Body of pancreas (tissue), 4 donors: ENCODE measurements around the gene UST. TPM values are rescaled to one million over a fixed set of nuclear protein-coding genes. Genes with fewer than 3 reads are reported as not detected.

Experiments used
- ATAC-seq: fragments of 150-250 bp; one replicate; pipeline ENCODE4 v1.9.1; 2016
- DNase-seq, 4 donors: peaks; one replicate each; pipeline ENCODE4 v3.0.0-alpha.2; 2019
- H3K27ac ChIP-seq, 4 donors: fragments of 200-600 bp; sonication (generic); 1 replicate in 3 of 4; 2 replicates in 1 of 4; pipeline versions ENCODE4 v1.5.1 to v1.6.1; 2016 to 2019; ENCODE audit warnings: mild to moderate bottlenecking in 1 of 4, mixed read lengths in 1 of 4, moderate library complexity in 1 of 4
- H3K27me3 ChIP-seq, 2 donors: fragments of 200-600 bp; sonication (generic); one replicate each; pipeline ENCODE4 v1.6.0; 2016; ENCODE audit warnings: mild to moderate bottlenecking in 1 of 2
- H3K36me3 ChIP-seq, 2 donors: fragments of 200-600 bp; sonication (generic); replicated peaks in 1 of 2; 2 replicates each; pipeline ENCODE4 v1.5.1; 2016; ENCODE audit warnings: low read depth in 2 of 2; ENCODE audit not compliant: insufficient read depth in 1 of 2
- H3K4me1 ChIP-seq: fragments of 200-600 bp; sonication (generic); one replicate; pipeline ENCODE4 v1.6.0; 2016
- H3K4me3 ChIP-seq, 2 donors: fragments of 200-600 bp; sonication (generic); 1 replicate in 1 of 2; 2 replicates in 1 of 2; pipeline ENCODE4 v1.5.1; 2016 to 2019
- H3K9me3 ChIP-seq, 3 donors: fragments of 200-600 bp; sonication (generic); 1 replicate in 2 of 3; 2 replicates in 1 of 3; pipeline ENCODE4 v1.5.1; 2016
- POLR2A ChIP-seq, 3 donors: fragments of 450-650 bp; IDR thresholded peaks; one replicate each; pipeline ENCODE4 v1.6.1; 2016; ENCODE audit warnings: antibody characterized with exemption in 3 of 3, mild to moderate bottlenecking in 2 of 3
- WGBS, 2 donors: methylation state at CpG; one replicate each; pipeline ENCODE4 v1.1.5; 2017; 5-methylcytosine and 5-hydroxymethylcytosine counted together
- intact Hi-C: fragments of 100-400 bp; cut with DNase I; formaldehyde crosslinking; loops from one replicate; pipeline ENCODE4 v1.15.1; 2023
- total RNA-seq, 2 donors: library from RNA; depleted of rRNA; stranded (reverse); fragments of >200 nt; gene quantifications; one replicate each; pipeline ENCODE4 v1.1.0, GENCODE V29; 2016
- TF ChIP-seq, protein P1 (sequence below), 7 experiments: fragments of 450-650 bp in 4 of 7; fragments of 200-600 bp in 3 of 7; sonication (generic) in 3 of 7; IDR thresholded peaks; one replicate each; pipeline ENCODE4 v1.5.1; 2016 to 2019; ENCODE audit warnings: antibody characterized with exemption in 7 of 7

The UST gene
- total RNA-seq, 2 donors from 2014 or later, result 11.4 to 28.3 TPM

DNA sequence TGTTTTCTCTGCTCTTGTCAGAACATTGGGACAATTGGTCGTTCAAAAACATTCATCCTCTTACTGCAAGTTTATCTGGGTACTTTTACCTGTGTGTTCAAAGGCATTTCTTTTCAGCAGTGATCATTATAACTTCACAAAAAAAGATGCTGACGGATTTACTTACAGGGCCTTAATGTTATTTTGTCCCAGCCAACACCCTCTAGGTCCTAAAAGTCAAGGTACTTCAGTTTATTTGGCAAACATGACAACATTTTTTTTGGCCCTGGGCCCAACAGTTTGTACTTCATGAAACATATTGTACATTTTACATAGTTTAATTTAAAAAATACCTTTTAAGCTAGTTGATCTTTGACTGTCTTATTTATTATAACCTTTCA, 329.5 kb downstream of the UST start:
- TF ChIP-seq, protein P1, sequence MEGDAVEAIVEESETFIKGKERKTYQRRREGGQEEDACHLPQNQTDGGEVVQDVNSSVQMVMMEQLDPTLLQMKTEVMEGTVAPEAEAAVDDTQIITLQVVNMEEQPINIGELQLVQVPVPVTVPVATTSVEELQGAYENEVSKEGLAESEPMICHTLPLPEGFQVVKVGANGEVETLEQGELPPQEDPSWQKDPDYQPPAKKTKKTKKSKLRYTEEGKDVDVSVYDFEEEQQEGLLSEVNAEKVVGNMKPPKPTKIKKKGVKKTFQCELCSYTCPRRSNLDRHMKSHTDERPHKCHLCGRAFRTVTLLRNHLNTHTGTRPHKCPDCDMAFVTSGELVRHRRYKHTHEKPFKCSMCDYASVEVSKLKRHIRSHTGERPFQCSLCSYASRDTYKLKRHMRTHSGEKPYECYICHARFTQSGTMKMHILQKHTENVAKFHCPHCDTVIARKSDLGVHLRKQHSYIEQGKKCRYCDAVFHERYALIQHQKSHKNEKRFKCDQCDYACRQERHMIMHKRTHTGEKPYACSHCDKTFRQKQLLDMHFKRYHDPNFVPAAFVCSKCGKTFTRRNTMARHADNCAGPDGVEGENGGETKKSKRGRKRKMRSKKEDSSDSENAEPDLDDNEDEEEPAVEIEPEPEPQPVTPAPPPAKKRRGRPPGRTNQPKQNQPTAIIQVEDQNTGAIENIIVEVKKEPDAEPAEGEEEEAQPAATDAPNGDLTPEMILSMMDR (IDR thresholded peaks at IDR 0.05), result no peak
- TF ChIP-seq POLR2A (IDR thresholded peaks at IDR 0.05), result no peak
- H3K4me1 ChIP-seq, result peaks cover 54% of the 10 kb centered on the region
- H3K4me3 ChIP-seq, result no peak overlapping the region
- no peaks in the 10 kb centered on the region for H3K9me3 ChIP-seq
- intact Hi-C loops, result no loop called here
- DNase-seq, result peak in 1 of 4 donors; percentile 47
- ATAC-seq, result no peak
- 22 to 37% methylated on average over 2 of the region's 2 CpGs for WGBS, 2 donors
- H3K36me3 ChIP-seq, result no peaks in the 10 kb centered on the region
- H3K27ac ChIP-seq, result peak overlapping the region in 1 of 4 donors; percentile 12
- H3K27me3 ChIP-seq, result no peaks in the 10 kb centered on the region

- Histone ChIP-seq H3K4me1 (peaks cover 58% of the 10 kb centered on the region), H3K27me3 (no peaks in the 10 kb centered on the region), H3K9me3 (no peaks in the 10 kb centered on the region), H3K27ac (no peak overlapping the region), H3K36me3 (no peaks in the 10 kb centered on the region), H3K4me3 (no peak overlapping the region)
- 35 to 43% methylated on average over 6 of the region's 6 CpGs for WGBS, 2 donors
- intact Hi-C loops, result no loop called here
- no peak for DNase-seq
- no peak for ATAC-seq
- no peak for TF ChIP-seq POLR2A (IDR thresholded peaks at IDR 0.05)
- TF ChIP-seq, protein P1 (IDR thresholded peaks at IDR 0.05), result no peak
Measured at GRCh38 chr6:149077208-149077607, 330.4 kb downstream of the UST start.

- intact Hi-C loops, result no loop called here
- Histone ChIP-seq H3K27ac (no peak overlapping the region), H3K4me1 (peaks cover 58% of the 10 kb centered on the region), H3K4me3 (no peak overlapping the region), H3K36me3 (no peaks in the 10 kb centered on the region), H3K9me3 (no peaks in the 10 kb centered on the region), H3K27me3 (no peaks in the 10 kb centered on the region)
- DNase-seq (no peak), ATAC-seq (no peak)
- 86 to 88% methylated on average over 10 of the region's 10 CpGs for WGBS, 2 donors
- TF ChIP-seq, protein P1 (IDR thresholded peaks at IDR 0.05), result no peak
- TF ChIP-seq POLR2A (IDR thresholded peaks at IDR 0.05), result no peak
Measured at GRCh38 chr6:149078211-149078782, 331.5 kb downstream of the UST start.

- no peaks in the 10 kb centered on the region for H3K9me3 ChIP-seq
- WGBS, 2 donors, result 48 to 85% methylated on average over 2 of the region's 2 CpGs
- TF ChIP-seq POLR2A (IDR thresholded peaks at IDR 0.05), result no peak
- TF ChIP-seq, protein P1 (IDR thresholded peaks at IDR 0.05), result no peak
- H3K36me3 ChIP-seq, result no peaks in the 10 kb centered on the region
- H3K4me3 ChIP-seq, result no peak overlapping the region
- peaks cover 64% of the 10 kb centered on the region for H3K4me1 ChIP-seq
- peak overlapping the region in 3 of 4 donors; percentile 31 to 51 (median 43) for H3K27ac ChIP-seq
- DNase-seq, result no peak
- intact Hi-C loops, result no loop called here
- no peak for ATAC-seq
- H3K27me3 ChIP-seq, result no peaks in the 10 kb centered on the region
Measured at GRCh38 chr6:149079456-149079855, 332.6 kb downstream of the UST start.

DNA sequence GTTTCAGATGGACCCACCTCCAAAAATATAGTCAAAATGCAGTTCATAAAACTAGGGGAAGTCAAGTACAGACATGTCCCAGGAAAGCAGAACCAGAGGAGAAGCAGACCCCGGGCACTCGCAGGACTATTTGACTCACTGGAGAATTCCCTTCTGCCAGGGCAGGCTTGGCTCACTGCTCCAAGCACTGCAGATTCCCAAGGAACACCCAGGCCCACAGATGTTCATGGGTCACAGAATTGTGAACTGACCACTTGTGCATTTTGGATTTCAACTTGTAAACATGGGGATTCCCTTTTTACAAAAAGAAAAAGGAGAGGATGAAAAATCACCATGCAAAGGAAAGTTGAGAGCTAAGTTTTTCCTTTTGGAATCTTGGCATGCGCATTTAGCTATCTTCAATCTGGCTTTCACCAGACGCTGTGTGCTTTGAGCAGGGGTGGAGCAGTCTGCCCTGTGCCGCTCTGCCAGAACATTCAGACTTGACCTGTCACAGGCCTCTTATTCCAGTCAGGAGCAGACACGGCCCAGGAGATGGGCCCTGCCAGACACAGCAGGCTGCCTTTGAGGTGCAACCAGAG, 333.2 kb downstream of the UST start:
- no peaks in the 10 kb centered on the region for H3K36me3 ChIP-seq
- H3K9me3 ChIP-seq, result no peaks in the 10 kb centered on the region
- no peak overlapping the region for H3K4me3 ChIP-seq
- peak overlapping the region in 3 of 4 donors; percentile 31 to 51 (median 43) for H3K27ac ChIP-seq
- H3K27me3 ChIP-seq, result no peaks in the 10 kb centered on the region
- WGBS, 2 donors, result 30 to 36% methylated on average over 5 to 6 of the region's 6 CpGs
- intact Hi-C loops, result loop anchor here (5.0 kb wide), 1 partner anchor 347 kb away; no protein-coding TSS in a partner anchor
- DNase-seq, result peak; percentile 29 to 50 (median 46)
- peak; percentile 54 for ATAC-seq
- H3K4me1 ChIP-seq, result peaks cover 69% of the 10 kb centered on the region
- no peak for TF ChIP-seq POLR2A (IDR thresholded peaks at IDR 0.05)
- TF ChIP-seq, protein P1 (IDR thresholded peaks at IDR 0.05), result no peak
